ENCODE data around the gene ZNF638. TPM values are rescaled to one million over a fixed set of nuclear protein-coding genes. Genes with fewer than 3 reads are reported as not detected.

The ZNF638 gene
- total RNA-seq, 1 experiment from 2014 or later = 108 TPM

DNA sequence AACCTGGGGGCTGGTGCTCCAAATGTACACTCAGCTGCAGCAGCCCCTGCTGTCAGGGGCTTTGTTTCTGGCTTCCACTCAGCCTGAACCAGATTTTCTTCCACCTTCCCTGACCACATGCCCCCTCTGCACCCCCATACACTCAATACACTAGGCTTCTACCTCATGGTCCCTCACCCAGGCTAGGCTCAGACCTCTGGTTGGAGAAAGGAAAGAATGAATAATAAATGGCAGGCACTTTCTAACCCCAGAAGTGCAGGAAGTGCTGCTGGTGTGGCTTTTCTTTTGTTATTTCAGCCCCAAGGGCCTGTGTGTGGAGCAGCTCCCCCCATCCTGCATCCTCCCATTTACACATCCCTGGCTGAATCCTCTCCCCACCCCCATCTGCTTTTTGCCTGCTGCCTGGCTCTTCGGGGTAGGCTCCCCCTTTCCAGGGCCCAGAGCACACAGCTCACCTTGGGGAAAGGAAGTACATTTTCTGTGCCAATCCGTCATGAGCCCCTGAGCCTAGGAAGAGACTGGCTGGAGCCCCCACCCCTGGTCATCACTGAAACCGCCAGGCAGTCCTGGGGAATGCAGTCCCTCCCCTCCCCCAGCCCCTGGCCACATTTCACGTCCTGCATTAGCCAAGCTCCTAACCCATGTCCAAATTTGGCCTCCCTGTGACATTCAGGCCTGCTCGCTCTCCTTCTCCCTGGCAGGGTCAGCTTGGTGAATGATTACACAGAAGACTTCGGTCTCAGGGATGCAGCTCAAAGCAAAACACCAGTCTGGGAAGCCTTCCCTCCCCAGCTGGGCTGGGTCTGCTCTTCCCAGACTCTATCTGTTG is 124.4 kb downstream of the ZNF638 start:
- H2AFZ ChIP-seq (ENCODE audit: low read depth, low read length, poor library complexity, severe bottlenecking) = no peak overlapping the region
- ChIA-PET CTCF (interaction anchor here (0.9 kb wide), 1 partner anchor 55 kb away, joined by 3 read pairs; no protein-coding TSS in a partner anchor), POLR2A (no interaction called here), RAD21 (ENCODE audit: low non-redundant PET in 1 of 2, low total read pairs in 2 of 2, uncharacterized antibody in 2 of 2, unreplicated experiment in 2 of 2) (interaction anchor here in 1 of 2 experiments (1.1 kb wide), 1 partner anchor 54 kb away, joined by 3 read pairs; no protein-coding TSS in a partner anchor)
- no peak for ATAC-seq
- no peaks in the 10 kb centered on the region for H3K79me2 ChIP-seq (ENCODE audit: insufficient read depth, low read length)
- H3K4me2 ChIP-seq (ENCODE audit: low read length) = no peak overlapping the region
- H3K9ac ChIP-seq (ENCODE audit: low read length) = no peak overlapping the region
- H3K27ac ChIP-seq (ENCODE audit: low read depth, low read length) = no peak overlapping the region
- peaks cover 5 to 17% of the 10 kb centered on the region in 2 experiments; a peak in 3 of 4 replicates for H3K4me1 ChIP-seq (ENCODE audit: control insufficient read depth in 1 of 2, insufficient read depth in 2 of 2, low read length in 2 of 2)
- no peaks in the 10 kb centered on the region for H3K36me3 ChIP-seq (ENCODE audit: control insufficient read depth in 1 of 2, insufficient read depth in 2 of 2, low read length in 2 of 2)
- intact Hi-C loops (cut with micrococcal nuclease) = no loop called here
- DNase-seq (ENCODE audit: low read depth, low spot score) = no peak
- no peaks in the 10 kb centered on the region for H3K9me3 ChIP-seq (ENCODE audit: control insufficient read depth in 1 of 2, insufficient read depth in 1 of 2, low read depth in 1 of 2, low read length in 2 of 2)
- TF ChIP-seq CTCF (IDR thresholded peaks at IDR 0.05 in 2 of 3, conservative IDR thresholded peaks at IDR 0.05 in 1 of 3; ENCODE audit: borderline replicate concordance in 1 of 3, insufficient read depth in 1 of 3, low read depth in 2 of 3, low read length in 2 of 3) (no peak), YY1 (IDR thresholded peaks at IDR 0.05; ENCODE audit: extremely low read depth, insufficient replicate concordance, low read depth, low read length) (no peak), REST (IDR thresholded peaks at IDR 0.05; ENCODE audit: low read depth) (no peak), EZH2 (IDR thresholded peaks at IDR 0.05) (no peak), ZFX (IDR thresholded peaks at IDR 0.05) (no peak), MAX (IDR thresholded peaks at IDR 0.05) (no peak), POLR2AphosphoS5 (IDR thresholded peaks at IDR 0.05; ENCODE audit: low read depth, low read length) (no peak), SP1 (IDR thresholded peaks at IDR 0.05; ENCODE audit: low read depth) (no peak), ELF1 (IDR thresholded peaks at IDR 0.05; ENCODE audit: borderline replicate concordance, low read depth) (no peak), CEBPB (IDR thresholded peaks at IDR 0.05; ENCODE audit: low read depth) (no peak), SIN3A (IDR thresholded peaks at IDR 0.05; ENCODE audit: low read depth) (no peak), TCF7L2 (IDR thresholded peaks at IDR 0.05; ENCODE audit: borderline replicate concordance, extremely low read depth, insufficient read depth, insufficient read length) (no peak), FOSL1 (IDR thresholded peaks at IDR 0.05; ENCODE audit: low read depth) (no peak), EZH2phosphoT487 (IDR thresholded peaks at IDR 0.05; ENCODE audit: borderline replicate concordance) (no peak), CBX3 (IDR thresholded peaks at IDR 0.05; ENCODE audit: low read depth) (no peak), SRF (IDR thresholded peaks at IDR 0.05; ENCODE audit: low read depth) (no peak), EGR1 (IDR thresholded peaks at IDR 0.05; ENCODE audit: low read depth) (no peak)
- TF ChIP-seq, protein P1, sequence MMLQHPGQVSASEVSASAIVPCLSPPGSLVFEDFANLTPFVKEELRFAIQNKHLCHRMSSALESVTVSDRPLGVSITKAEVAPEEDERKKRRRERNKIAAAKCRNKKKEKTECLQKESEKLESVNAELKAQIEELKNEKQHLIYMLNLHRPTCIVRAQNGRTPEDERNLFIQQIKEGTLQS (IDR thresholded peaks at IDR 0.05) = no peak
- H4K20me1 ChIP-seq (ENCODE audit: insufficient read depth) = no peaks in the 10 kb centered on the region
- no TSS peak for BruUV-seq (replicated peaks)
- H3K27me3 ChIP-seq (ENCODE audit: insufficient read depth, low read length) = no peaks in the 10 kb centered on the region
- H3K4me3 ChIP-seq (replicated peaks in 1 of 2; ENCODE audit: low read depth in 1 of 2, low read length in 2 of 2) = no peak overlapping the region
- H3K9me2 ChIP-seq (ENCODE audit: insufficient read depth) = no peaks in the 10 kb centered on the region
